GM12878 (cell line): ENCODE data around the gene SLC38A4.

Source experiments
- CHD2 ChIP-seq: IDR thresholded peaks from 2 replicates; pipeline ENCODE4 v1.6.1; 2011; ENCODE audit warnings: low read depth, low read length, improper control_type of control experiment, borderline replicate concordance
- CHD4 ChIP-seq: fragments of 200-600 bp; sonication (generic); IDR thresholded peaks from 2 replicates; pipeline ENCODE4 v1.6.1; 2016; ENCODE audit warnings: mild to moderate bottlenecking
- NFXL1 ChIP-seq: fragments of 450-650 bp; IDR thresholded peaks from 2 replicates; pipeline ENCODE4 v1.6.1; 2017; ENCODE audit warnings: antibody characterized with exemption, mild to moderate bottlenecking, borderline replicate concordance
- POLR2A ChIP-seq: IDR thresholded peaks from 2 replicates; pipeline ENCODE4 v1.6.1; 2011; ENCODE audit warnings: low read depth, mild to moderate bottlenecking, low read length
- POLR2AphosphoS5 ChIP-seq: IDR thresholded peaks from 2 replicates; pipeline ENCODE4 v1.6.1; 2011; ENCODE audit warnings: mild to moderate bottlenecking, low read length, inconsistent platforms
- STAT3 ChIP-seq: IDR thresholded peaks from 2 replicates; pipeline ENCODE4 v1.6.1; 2011; ENCODE audit warnings: low read depth, low read length, improper control_type of control experiment
- TBL1XR1 ChIP-seq: IDR thresholded peaks from 2 replicates; pipeline ENCODE4 v1.6.1; 2012; ENCODE audit warnings: low read depth, low read length, improper control_type of control experiment
- YY1 ChIP-seq: IDR thresholded peaks from 2 replicates; pipeline ENCODE4 v1.6.1; 2011; ENCODE audit warnings: low read depth, mild to moderate bottlenecking, low read length

DNA sequence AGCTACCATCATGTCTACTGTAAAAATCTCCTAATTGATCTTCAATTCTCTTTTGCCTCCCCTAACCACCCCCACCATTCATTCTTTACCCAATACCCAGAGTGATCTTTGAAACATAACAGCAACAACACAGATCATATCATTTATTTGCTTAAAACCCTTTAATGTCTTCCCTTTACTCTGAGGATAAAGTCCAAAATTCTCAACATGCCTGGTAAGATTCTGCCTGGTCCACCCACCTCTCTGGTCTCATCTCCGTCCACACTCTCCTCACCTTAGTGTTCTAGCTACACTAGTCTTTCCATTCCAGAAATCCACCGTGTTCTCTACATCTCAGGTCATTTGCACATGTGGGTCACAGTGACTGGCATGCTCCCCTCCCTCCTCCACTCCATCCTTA, 27.7 kb downstream of the SLC38A4 start:
- TF ChIP-seq CHD4: no peak
- TF ChIP-seq POLR2A: no peak
- TF ChIP-seq POLR2AphosphoS5: no peak
- no peak for TF ChIP-seq TBL1XR1
- no peak for TF ChIP-seq NFXL1
- no peak for TF ChIP-seq YY1
- no peak for TF ChIP-seq CHD2
- TF ChIP-seq STAT3: no peak
